Activated T-cell treated with anti-CD3 and anti-CD28 coated beads, Interleukin-2, amount 50 U/mL, for 4 hours (primary cell): ENCODE measurements around the gene ENHO. TPM values are rescaled to one million over a fixed set of nuclear protein-coding genes. Genes with fewer than 3 reads are reported as not detected.

Source experiments
- ATAC-seq, 2 donors: fragments of 200-7000 bp; cut with Tn5 transposase; one replicate each; pipeline ENCODE4 v1.10.0; 2021
- DNase-seq: peaks from one replicate; pipeline ENCODE4 v3.0.0-alpha.2; 2020
- H3K27me3 Mint-ChIP-seq: one replicate; pipeline ENCODE4 v1.8.0; 2021; ENCODE audit warnings: low read depth, mixed read lengths
- H3K36me3 Mint-ChIP-seq: one replicate; pipeline ENCODE4 v1.8.0; 2022; ENCODE audit warnings: mixed read lengths; ENCODE audit not compliant: insufficient read depth
- H3K4me1 Mint-ChIP-seq: one replicate; pipeline ENCODE4 v1.8.0; 2021; ENCODE audit warnings: low read depth, mixed read lengths
- H3K4me3 Mint-ChIP-seq: one replicate; pipeline ENCODE4 v1.8.0; 2021; ENCODE audit warnings: mild to moderate bottlenecking, moderate library complexity, mixed read lengths
- H3K9me3 Mint-ChIP-seq: one replicate; pipeline ENCODE4 v1.8.0; 2021; ENCODE audit warnings: mixed read lengths
- total RNA-seq, 3 donors: library from RNA; stranded (reverse); gene quantifications; one replicate each; pipeline ENCODE4 v1.2.1, GENCODE V29; 2021

The ENHO gene
- total RNA-seq, 3 donors from 2014 or later: not detected

DNA sequence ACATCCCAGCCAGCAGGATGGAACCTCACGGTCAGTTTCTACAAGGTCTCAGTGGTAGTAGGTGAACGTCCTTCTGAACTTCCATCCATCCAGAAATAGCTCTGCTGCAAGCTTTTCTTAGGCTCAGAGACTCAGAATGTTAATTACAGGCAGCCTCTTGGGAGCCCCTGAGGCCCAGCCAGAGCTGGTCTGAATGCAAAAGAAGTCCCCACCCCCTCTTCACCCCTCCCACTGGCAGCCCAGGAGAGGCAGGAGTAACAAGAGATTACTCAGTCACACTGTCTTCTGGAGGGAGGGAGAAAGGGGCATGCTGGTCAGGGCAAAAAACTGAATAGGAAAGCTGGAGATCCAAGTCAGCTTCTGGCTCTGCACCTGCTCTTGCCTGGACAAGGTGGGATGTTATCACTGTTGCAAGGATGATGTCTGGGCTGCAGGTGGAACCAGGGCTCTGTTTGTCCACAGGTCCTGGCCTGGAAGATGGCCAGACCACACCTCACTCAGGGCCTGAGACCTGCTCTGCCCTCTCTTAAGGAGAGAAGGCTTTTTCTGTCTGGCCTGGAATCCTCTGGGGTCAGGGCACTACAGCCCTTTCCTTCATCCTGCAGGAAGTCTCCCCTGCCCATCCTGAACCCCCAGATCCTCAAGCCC lies 9.1 kb downstream of the ENHO start:
- no peak for DNase-seq
- no peak for ATAC-seq
- Mint-ChIP-seq H3K36me3 (no peaks in the 10 kb centered on the region), H3K27me3 (no peaks in the 10 kb centered on the region), H3K4me3 (no peak overlapping the region), H3K9me3 (no peaks in the 10 kb centered on the region), H3K4me1 (no peaks in the 10 kb centered on the region)

DNA sequence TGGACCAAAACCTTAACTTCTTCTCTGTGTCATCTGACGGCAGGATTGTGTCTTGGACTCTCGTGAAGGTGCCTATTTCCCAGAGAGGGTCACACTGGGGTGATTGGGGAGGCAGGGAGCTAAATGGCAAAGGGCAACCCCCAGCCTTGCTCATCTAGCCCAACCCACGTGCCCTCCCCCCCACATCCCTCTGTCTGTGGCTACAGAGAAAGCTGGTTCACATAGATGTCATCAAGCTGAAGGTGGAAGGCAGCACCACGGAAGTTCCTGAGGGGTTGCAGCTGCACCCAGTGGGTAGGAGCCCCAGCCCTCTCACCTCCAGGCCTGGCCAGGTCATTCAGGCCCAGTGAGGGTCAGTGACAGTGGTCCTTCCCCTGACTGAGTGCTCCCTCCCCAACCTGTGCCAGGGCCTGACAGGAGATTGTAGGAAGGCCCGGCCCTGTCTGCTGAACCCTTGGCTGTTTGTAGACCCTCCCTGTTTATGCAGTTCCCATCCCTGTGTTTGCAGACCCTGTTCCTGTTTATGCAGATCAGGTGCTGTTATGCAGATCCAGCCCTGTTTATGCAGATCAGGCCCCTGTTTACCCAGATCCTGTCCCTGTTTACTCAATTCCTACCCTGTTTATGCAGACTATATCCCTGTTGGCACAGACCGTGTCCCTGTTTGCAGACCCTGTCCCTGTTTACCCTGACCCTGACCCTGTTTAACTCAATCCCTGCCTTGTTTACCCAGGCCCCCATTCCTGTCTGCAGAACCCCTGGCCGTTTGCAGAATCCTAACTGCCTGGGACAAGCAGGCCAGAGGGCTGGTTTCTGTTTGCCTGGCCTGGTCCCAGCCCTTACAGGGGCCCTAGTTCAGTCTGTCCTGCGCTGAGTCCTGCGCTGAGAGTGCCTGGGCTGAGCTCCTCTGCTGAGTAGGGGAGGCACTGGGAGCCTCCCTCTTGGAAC lies 10.4 kb downstream of the ENHO start:
- Mint-ChIP-seq H3K4me3 (no peak overlapping the region), H3K36me3 (no peaks in the 10 kb centered on the region), H3K9me3 (no peaks in the 10 kb centered on the region), H3K27me3 (no peaks in the 10 kb centered on the region), H3K4me1 (no peaks in the 10 kb centered on the region)
- DNase-seq (no peak), ATAC-seq (no peak)

DNA sequence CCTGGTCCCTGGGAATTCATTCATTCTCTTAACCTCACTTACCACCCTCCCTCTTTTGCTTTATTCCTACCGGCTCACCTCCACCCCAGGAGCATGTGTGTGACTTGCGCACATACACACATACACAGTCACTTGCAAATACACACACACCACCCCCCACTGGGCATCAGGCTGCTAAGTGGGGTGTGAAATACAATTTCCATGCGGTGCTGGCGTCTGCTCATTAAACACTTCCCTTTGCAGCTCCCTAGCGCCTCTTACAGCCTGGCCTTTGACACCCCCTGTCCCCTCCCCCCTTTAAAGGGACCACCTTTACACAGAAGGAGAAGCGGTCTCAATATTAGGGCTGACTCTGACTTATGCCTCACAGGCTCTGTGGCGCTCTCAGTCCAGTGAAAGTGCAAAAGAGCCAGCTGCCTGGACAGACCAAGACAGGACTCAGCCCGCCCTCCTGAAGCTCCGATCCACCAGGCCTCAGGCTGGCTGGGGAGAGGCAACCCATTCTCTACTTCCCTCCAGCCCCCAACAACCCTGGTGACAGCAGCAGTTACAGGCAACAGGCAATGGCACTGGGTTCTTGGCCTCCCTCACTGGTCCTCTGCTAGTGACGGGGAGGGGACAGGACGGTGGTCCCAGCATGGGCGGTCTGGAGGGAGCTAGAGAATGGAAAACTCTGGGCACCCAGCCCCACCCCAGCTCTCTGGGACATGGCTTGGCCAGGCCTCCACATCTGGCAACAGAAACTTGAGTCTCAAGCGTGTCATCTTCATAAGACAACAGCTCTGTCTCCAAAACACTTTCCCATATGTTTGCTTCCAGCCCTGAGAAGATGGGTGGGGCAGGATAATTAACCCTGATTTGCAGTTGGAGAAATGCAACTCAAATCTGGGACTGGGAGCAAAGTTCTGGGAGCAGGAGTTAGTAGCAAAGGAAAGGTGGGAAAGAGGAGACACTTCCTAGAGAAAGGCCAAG lies 12.0 kb downstream of the ENHO start:
- ATAC-seq (no peak), DNase-seq (no peak)
- no peaks in the 10 kb centered on the region for H3K27me3 Mint-ChIP-seq
- no peaks in the 10 kb centered on the region for H3K4me1 Mint-ChIP-seq
- H3K4me3 Mint-ChIP-seq: no peak overlapping the region
- no peaks in the 10 kb centered on the region for H3K36me3 Mint-ChIP-seq
- H3K9me3 Mint-ChIP-seq: no peaks in the 10 kb centered on the region

DNA sequence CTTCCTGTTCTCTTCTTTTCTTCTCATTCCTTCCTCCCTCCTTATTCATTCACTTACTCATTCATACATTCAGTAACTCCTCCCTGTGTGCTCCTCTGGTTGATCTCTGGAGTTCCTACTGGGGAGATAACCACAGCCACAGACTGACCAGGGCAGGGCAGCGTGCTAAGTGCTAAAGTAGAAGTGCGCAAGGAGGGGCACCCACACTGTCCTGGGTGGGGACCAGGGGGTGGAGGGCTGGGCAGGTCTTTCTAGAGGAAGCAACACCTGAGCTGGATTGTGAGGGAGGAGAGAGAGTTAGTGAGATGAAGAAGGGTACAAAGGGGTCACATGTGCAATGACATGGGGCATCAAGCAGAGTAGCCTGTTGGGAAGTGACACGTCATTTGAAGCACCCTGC lies 13.8 kb downstream of the ENHO start:
- no peaks in the 10 kb centered on the region for H3K4me1 Mint-ChIP-seq
- ATAC-seq (no peak), DNase-seq (no peak)
- H3K27me3 Mint-ChIP-seq: no peaks in the 10 kb centered on the region
- no peaks in the 10 kb centered on the region for H3K9me3 Mint-ChIP-seq
- no peak overlapping the region for H3K4me3 Mint-ChIP-seq
- no peaks in the 10 kb centered on the region for H3K36me3 Mint-ChIP-seq

DNA sequence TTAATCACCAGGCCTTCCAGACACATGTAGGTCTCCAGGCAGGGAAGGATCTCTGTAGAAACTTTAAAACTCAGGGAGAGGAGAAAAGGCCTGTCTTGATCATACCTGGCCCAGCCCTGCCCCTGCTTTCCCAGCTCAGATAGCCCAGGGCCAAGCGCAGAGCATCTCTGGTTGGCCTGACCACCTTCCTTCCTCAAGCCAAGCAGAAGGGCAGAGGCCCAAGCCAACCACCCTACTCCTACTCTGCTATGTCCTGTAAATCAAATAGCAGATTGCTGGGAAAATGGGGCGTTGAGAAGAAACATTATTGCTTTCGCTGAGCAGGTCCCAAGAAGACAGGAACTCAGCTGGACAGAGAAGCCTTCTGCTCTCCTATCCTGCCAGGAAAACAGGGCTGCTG lies 14.3 kb downstream of the ENHO start:
- no peak for DNase-seq
- ATAC-seq: no peak
- no peaks in the 10 kb centered on the region for H3K9me3 Mint-ChIP-seq
- no peaks in the 10 kb centered on the region for H3K4me1 Mint-ChIP-seq
- no peak overlapping the region for H3K4me3 Mint-ChIP-seq
- no peaks in the 10 kb centered on the region for H3K36me3 Mint-ChIP-seq
- no peaks in the 10 kb centered on the region for H3K27me3 Mint-ChIP-seq

DNA sequence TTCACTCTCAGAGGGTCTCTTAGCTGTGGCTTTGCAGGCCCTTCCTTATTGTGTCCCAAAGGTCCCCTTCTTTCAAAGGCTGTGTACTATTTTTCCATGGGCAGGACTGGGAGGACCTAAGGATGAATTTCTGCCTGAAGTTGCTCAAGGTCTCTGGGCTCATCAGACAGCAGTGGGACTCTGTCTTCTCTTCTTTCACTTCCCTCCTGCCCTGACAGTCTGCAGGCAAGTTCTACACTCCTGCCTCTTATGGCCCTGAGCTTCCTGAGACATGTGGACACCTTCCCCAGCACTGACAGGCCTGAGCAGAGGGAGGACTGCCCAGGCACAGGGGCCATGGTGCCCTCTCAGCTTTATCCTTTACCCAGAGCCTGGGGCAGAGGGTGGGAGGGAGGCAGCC lies 14.8 kb downstream of the ENHO start:
- no peaks in the 10 kb centered on the region for H3K27me3 Mint-ChIP-seq

DNA sequence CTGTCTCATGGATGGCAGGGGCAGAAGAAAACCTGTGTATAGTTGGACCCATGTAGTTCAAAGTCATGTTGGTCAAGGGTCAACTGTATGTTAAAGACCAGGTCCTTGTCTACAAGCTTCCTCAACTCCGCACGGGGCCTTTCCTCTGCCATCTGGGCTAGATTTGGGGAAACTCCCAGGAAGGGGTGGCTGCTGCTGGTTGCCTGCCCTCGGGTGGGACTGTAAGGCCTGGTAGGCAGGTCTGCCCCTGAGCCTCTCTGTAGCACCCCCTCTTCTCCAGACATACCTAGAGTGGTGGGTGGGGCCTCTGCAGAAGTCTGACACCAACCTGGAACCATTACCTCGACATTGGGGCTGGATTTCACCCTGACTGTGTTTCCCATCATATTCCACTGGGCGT lies 15.2 kb downstream of the ENHO start:
- no peak for ATAC-seq
- Mint-ChIP-seq H3K27me3 (no peaks in the 10 kb centered on the region), H3K4me3 (no peak overlapping the region), H3K36me3 (no peaks in the 10 kb centered on the region), H3K9me3 (no peaks in the 10 kb centered on the region), H3K4me1 (no peaks in the 10 kb centered on the region)
- DNase-seq: no peak

More for the DNA sequence above, 14.8 kb downstream of the ENHO start:
- H3K9me3 Mint-ChIP-seq: no peaks in the 10 kb centered on the region
- no peaks in the 10 kb centered on the region for H3K36me3 Mint-ChIP-seq
- no peaks in the 10 kb centered on the region for H3K4me1 Mint-ChIP-seq
- ATAC-seq (no peak), DNase-seq (no peak)
- no peak overlapping the region for H3K4me3 Mint-ChIP-seq

DNA sequence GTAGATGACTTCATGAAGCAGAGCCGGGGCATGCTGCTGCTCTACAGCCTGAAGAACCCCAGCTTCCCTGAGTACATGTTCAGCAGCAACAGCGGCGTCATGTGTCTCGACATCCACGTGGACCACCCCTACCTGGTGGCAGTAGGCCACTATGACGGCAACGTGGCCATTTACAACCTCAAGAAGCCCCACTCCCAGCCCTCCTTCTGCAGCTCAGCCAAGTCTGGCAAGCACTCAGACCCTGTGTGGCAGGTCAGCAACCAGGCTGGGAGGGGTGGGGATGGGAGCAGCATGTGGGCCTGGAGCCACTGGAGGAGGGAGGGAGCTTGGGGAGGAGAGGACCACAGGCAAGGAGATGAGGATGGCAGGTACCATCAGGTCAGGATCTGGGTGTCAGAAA lies 16.2 kb downstream of the ENHO start:
- no peaks in the 10 kb centered on the region for H3K4me1 Mint-ChIP-seq
- H3K27me3 Mint-ChIP-seq: no peaks in the 10 kb centered on the region
- no peak for DNase-seq
- no peaks in the 10 kb centered on the region for H3K9me3 Mint-ChIP-seq
- no peak for ATAC-seq
- H3K36me3 Mint-ChIP-seq: no peaks in the 10 kb centered on the region
- H3K4me3 Mint-ChIP-seq: no peak overlapping the region

DNA sequence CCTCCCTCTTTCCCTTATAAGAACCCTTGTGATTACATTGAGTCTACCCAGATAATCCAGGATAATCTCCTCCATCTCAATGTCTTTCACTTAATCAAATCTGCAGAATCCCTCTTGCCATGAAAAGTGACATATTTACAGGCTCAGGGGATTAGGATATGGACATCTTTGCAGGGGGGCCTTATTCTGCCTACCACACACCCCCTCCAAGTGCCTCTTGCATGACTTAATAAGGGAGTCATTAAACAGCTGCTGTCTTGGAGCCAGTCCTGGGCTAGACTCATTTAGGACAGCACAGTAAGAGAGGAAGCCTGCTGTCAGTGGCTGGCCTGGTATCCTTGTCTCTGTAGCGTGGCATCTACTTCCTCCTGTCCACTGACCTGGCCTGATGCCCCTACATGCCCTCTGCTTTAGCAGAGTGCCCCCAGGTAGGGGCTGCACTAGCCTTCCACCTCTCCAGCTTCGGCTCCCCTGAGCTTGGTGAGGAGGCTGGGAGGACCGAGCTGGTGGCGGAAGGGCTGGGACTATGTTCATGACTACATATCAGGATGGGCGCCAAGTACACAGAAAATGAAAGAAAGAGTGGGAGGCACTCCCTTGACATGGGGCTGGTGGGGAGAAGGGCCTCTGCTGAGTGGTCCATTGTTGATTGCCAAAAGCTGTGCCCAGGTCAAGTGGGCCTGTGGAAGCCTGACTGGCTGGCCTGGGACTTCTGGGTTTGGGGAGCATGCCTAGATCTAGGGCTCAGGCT lies 17.2 kb downstream of the ENHO start:
- Mint-ChIP-seq H3K9me3 (no peaks in the 10 kb centered on the region), H3K27me3 (peaks cover 1% of the 10 kb centered on the region), H3K36me3 (no peaks in the 10 kb centered on the region), H3K4me3 (no peak overlapping the region), H3K4me1 (peaks cover 1% of the 10 kb centered on the region)
- DNase-seq: no peak
- no peak for ATAC-seq

DNA sequence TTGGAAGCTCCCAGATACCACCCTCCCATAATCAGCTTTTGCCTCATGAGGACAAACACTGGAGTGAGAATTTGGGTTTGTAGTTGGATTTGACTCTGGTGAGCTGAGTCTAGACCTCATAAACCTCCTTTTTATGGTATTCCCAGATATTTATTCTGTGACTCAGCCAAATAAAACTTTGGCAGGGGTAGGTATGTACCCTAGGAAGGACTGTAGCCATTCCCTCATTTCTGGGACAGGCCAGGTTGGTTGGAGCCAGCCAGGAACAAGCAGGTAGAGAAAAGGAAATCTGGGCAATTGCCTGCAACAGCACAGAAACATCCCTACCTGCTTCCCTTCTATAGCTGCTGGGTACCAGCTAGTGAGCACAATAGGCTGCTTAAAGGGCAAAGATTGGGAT lies 19.4 kb downstream of the ENHO start:
- Mint-ChIP-seq H3K4me1 (peaks cover 7% of the 10 kb centered on the region), H3K9me3 (no peaks in the 10 kb centered on the region), H3K4me3 (no peak overlapping the region), H3K36me3 (no peaks in the 10 kb centered on the region), H3K27me3 (peaks cover 8% of the 10 kb centered on the region)
- no peak for ATAC-seq
- no peak for DNase-seq

DNA sequence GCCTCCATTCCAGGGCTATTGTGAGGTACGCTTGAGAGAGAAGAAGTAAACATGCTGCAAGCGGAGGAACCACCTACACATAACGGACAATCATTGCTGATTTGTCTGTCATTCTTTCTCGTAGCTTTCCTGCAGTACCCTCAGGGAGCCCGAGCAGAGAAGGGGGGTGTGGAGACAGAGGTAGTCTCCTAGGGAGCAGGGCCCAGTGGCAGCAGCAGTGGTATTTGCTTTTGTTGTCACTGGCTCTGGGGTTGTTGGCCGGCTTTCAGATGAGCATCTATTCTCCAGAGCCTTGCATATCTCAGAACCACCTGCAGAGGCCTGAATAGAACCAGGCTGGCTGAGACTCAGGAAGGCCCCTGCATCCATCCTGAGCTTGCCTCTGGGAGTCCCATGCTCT lies 19.9 kb downstream of the ENHO start:
- DNase-seq (no peak), ATAC-seq (no peak)
- no peaks in the 10 kb centered on the region for H3K9me3 Mint-ChIP-seq
- H3K4me3 Mint-ChIP-seq: no peak overlapping the region
- H3K36me3 Mint-ChIP-seq: no peaks in the 10 kb centered on the region
- H3K4me1 Mint-ChIP-seq: peaks cover 7% of the 10 kb centered on the region
- H3K27me3 Mint-ChIP-seq: peaks cover 8% of the 10 kb centered on the region

DNA sequence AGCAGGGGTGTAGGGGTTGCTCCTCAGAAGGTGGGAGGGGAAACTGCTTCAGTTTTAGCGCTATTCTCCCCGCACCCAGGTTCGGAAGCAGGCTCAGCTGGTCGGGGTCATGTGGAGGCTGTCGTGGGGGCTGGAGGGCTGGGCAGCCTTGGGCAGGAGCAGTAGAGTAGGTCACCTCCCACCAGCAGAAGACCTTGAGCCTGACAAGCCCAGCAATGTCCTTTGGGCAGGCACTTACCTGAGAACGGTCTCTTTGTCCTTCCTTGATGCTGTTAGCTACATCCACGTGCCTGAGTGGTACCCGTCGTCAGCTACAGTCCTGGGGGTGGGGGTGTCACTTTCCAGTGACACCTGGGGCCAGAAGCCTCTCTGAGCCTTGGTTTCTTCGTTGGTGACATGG lies 20.3 kb downstream of the ENHO start:
- no peak for DNase-seq
- no peaks in the 10 kb centered on the region for H3K9me3 Mint-ChIP-seq
- peaks cover 10% of the 10 kb centered on the region for H3K27me3 Mint-ChIP-seq
- H3K4me1 Mint-ChIP-seq: peaks cover 7% of the 10 kb centered on the region
- no peaks in the 10 kb centered on the region for H3K36me3 Mint-ChIP-seq
- no peak for ATAC-seq
- H3K4me3 Mint-ChIP-seq: no peak overlapping the region

DNA sequence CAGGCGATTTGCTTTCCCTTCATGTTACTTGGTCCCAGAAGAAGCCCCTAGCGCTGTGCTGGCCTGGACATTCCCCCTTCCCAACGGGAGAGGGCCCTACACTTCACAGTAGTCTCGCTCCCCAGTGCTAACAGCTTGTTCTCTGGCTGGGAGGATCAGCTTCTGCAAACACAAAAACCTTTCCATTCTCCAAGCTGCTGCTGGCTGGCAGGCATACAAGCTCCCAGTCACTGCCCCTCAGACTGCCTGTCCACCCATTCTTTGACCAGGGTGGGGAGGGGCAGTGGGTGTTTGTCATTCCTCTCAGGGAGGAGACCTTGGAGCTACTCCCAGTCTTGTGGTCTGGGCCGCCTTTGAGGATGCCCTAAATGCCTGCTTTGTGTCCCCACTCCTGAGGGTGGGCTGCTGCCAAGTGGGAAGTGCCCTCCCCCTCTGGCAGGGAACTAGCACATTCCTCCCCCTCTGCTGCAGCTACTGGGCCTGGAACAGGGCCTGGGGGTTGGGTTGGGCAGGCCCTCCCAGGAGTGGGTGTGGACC lies 20.8 kb downstream of the ENHO start:
- Mint-ChIP-seq H3K9me3 (no peaks in the 10 kb centered on the region), H3K27me3 (peaks cover 10% of the 10 kb centered on the region), H3K4me3 (no peak overlapping the region), H3K4me1 (peaks cover 7% of the 10 kb centered on the region), H3K36me3 (no peaks in the 10 kb centered on the region)
- no peak for ATAC-seq
- DNase-seq: no peak
